ENCODE results near the gene AUH. TPM values are rescaled to one million over a fixed set of nuclear protein-coding genes. Genes with fewer than 3 reads are reported as not detected.

Gene AUH
- total RNA-seq, 1 experiment from 2014 or later: 29.0 TPM

GRCh38 chr9:91379426-91379825 is 17.7 kb upstream of the AUH start:
- intact Hi-C loops (cut with micrococcal nuclease): no loop called here
- H3K79me2 ChIP-seq (ENCODE audit: insufficient read depth, low read length): no peaks in the 10 kb centered on the region
- H3K9me2 ChIP-seq (ENCODE audit: insufficient read depth): no peaks in the 10 kb centered on the region
- H3K9me3 ChIP-seq (ENCODE audit: control insufficient read depth in 1 of 2, insufficient read depth in 1 of 2, low read depth in 1 of 2, low read length in 2 of 2): no peaks in the 10 kb centered on the region
- ChIA-PET CTCF (no interaction called here), POLR2A (no interaction called here), RAD21 (ENCODE audit: low non-redundant PET in 1 of 2, low total read pairs in 2 of 2, uncharacterized antibody in 2 of 2, unreplicated experiment in 2 of 2) (no interaction called here)
- H3K36me3 ChIP-seq (ENCODE audit: control insufficient read depth in 1 of 2, insufficient read depth in 2 of 2, low read length in 2 of 2): no peaks in the 10 kb centered on the region
- DNase-seq (ENCODE audit: low read depth, low spot score) (no peak), ATAC-seq (no peak)
- no peak overlapping the region for H2AFZ ChIP-seq (ENCODE audit: low read depth, low read length, poor library complexity, severe bottlenecking)
- no peak overlapping the region for H3K4me3 ChIP-seq (replicated peaks in 1 of 2; ENCODE audit: low read depth in 1 of 2, low read length in 2 of 2)
- H3K4me2 ChIP-seq (ENCODE audit: low read length): no peak overlapping the region
- no peak overlapping the region for H3K9ac ChIP-seq (ENCODE audit: low read length)
- H3K27ac ChIP-seq (ENCODE audit: low read depth, low read length): no peak overlapping the region
- TF ChIP-seq YY1 (IDR thresholded peaks at IDR 0.05; ENCODE audit: extremely low read depth, insufficient replicate concordance, low read depth, low read length) (no peak), SRF (IDR thresholded peaks at IDR 0.05; ENCODE audit: low read depth) (no peak), JUND (IDR thresholded peaks at IDR 0.05) (no peak), SIN3A (IDR thresholded peaks at IDR 0.05; ENCODE audit: low read depth) (no peak), RAD21 (IDR thresholded peaks at IDR 0.05; ENCODE audit: low read depth) (no peak), EGR1 (IDR thresholded peaks at IDR 0.05; ENCODE audit: low read depth) (no peak), FOSL1 (IDR thresholded peaks at IDR 0.05; ENCODE audit: low read depth) (no peak), ZFX (IDR thresholded peaks at IDR 0.05) (no peak), ATF3 (IDR thresholded peaks at IDR 0.05) (no peak), REST (IDR thresholded peaks at IDR 0.05; ENCODE audit: low read depth) (no peak), EZH2phosphoT487 (IDR thresholded peaks at IDR 0.05; ENCODE audit: borderline replicate concordance) (no peak), CTCF (IDR thresholded peaks at IDR 0.05 in 2 of 3, conservative IDR thresholded peaks at IDR 0.05 in 1 of 3; ENCODE audit: borderline replicate concordance in 1 of 3, insufficient read depth in 1 of 3, low read depth in 2 of 3, low read length in 2 of 3) (no peak), CEBPB (IDR thresholded peaks at IDR 0.05; ENCODE audit: low read depth) (no peak), MAX (IDR thresholded peaks at IDR 0.05) (no peak), ZNF274 (IDR thresholded peaks at IDR 0.05; ENCODE audit: low read depth, low read length) (no peak), POLR2AphosphoS5 (IDR thresholded peaks at IDR 0.05; ENCODE audit: low read depth, low read length) (no peak), ELF1 (IDR thresholded peaks at IDR 0.05; ENCODE audit: borderline replicate concordance, low read depth) (no peak)
- no peaks in the 10 kb centered on the region for H3K4me1 ChIP-seq (ENCODE audit: control insufficient read depth in 1 of 2, insufficient read depth in 2 of 2, low read length in 2 of 2)
- H4K20me1 ChIP-seq (ENCODE audit: insufficient read depth): no peaks in the 10 kb centered on the region
- H3K27me3 ChIP-seq (ENCODE audit: insufficient read depth, low read length): no peaks in the 10 kb centered on the region
- no TSS peak for BruUV-seq (replicated peaks)

Measured in HCT116 (cell line).